HG02885 (cell line): ENCODE measurements around the gene INPP5D.

Experiments
- ATAC-seq: cut with Tn5 transposase; IDR thresholded peaks from one replicate; pipeline ENCODE4 v1.9.1; 2021; ENCODE audit warnings: mild to moderate bottlenecking; ENCODE audit not compliant: unreplicated experiment, poor library complexity

Gene INPP5D

GRCh38 chr2:233068762-233069418 lies 8.7 kb downstream of the INPP5D start:
- no peak for ATAC-seq

GRCh38 chr2:233072838-233073237 lies 12.7 kb downstream of the INPP5D start:
- no peak for ATAC-seq

DNA sequence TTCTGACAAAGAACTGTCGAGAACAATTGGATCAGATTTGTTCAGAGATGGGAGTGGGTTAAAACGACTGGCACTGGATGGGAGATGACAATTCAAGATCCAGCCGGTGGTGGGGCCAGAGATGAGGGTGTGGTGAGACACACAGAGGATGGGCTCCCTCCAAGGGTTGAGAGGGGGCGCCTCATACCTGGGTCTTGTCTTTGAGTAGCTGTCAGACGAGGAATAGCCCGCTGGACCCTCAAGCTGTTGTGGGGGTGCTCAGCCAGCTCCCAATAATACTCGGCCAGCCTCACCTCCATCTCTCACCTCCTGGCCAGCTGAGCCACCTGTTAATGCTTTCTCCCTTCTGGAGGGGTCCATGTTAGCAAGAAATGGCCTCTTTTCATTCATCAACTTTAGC lies 14.0 kb downstream of the INPP5D start:
- ATAC-seq: no peak

GRCh38 chr2:233075141-233075965 lies 15.2 kb downstream of the INPP5D start:
- ATAC-seq: peak; percentile 26

- peak; percentile 62 for ATAC-seq
Observed at GRCh38 chr2:233075966-233076339, 15.8 kb downstream of the INPP5D start.

DNA sequence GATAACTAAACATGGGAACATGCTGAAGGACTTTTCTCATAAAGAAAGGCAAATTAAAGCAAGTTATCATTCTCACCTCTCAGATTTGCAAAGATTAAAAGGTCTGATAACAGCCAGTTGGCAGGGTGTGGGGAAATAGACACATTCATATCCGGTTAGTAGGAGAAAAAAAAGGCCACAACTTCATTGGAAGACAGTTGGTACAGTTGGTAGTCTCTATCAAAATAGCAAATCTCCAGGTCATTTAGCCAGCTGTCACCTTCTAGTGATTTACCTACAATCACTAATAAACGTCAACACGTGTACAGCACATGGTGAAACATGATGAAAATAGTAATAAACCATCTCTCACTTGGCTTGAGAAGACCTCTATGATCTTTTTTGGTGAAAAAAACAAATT lies 16.6 kb downstream of the INPP5D start:
- ATAC-seq: no peak

DNA sequence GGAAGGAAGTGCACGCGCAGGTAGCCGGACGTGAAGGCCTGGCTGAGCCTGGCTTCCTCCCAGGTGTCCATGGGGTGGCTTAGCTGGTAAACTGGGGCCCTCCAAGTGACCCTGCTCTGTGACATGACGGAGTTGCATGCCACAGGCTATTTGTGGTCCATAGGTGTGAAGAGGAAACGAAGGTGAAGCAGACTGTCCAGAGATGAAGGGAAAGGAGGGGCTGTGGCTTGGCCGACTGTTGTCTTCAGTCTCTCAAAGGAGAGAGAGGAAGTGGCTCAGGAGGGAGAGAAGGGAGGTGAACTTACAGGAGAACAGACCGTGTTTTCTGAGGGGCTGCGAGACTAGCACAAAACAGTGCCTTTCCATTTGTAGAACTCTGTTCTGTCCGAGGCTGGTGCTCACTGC lies 19.3 kb downstream of the INPP5D start:
- ATAC-seq: peak; percentile 37

- no peak for ATAC-seq
Observed at GRCh38 chr2:233079953-233080835, 20.1 kb downstream of the INPP5D start.

DNA sequence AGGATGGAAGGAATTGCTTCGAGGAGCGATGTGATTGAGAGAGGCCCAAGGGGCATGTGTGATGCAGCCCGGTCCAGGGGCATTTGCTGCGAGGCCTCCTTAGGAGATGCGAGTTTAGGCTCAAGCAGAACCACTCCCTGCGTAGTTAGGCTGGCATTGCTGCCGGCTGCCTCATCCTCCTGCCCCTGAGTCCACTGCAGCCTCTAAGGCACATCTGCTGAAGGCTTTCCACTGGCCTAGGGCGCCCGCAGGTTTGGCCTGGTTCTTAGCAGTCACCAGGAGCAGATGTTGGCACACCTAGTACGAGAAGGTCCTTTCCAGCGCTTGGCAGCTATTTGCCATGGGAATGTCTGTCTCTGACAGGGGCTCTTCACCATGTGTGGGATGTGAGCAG lies 20.7 kb downstream of the INPP5D start:
- ATAC-seq: no peak

DNA sequence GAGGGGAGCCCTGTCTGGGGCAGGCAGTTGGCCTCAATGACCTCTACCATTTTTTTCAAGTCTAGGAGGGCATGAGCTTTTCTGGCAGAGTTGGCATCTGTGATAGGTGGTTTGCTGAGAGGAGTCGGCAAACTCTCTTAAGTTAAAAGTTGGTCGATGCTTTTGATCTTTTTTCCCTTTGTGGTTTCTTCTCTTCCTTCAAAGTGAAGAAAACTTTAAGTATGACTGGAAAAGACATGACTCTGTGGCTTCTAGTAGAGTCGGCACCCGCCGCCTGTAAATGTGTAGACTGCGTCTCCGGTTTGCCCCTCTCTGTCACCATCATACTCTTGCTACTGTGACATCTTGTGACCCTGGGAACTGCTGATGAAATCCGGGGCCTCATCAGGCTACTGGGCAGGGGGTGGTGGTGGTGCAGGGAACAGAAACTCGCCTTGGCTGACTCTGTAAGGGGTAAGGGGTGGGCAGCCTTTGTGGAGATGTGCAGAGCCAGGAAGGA lies 21.1 kb downstream of the INPP5D start:
- peak; percentile 0 for ATAC-seq

- peak; percentile 5 for ATAC-seq
Observed at GRCh38 chr2:233081731-233082221, 21.6 kb downstream of the INPP5D start.

- ATAC-seq: peak; percentile 55
Observed at GRCh38 chr2:233082222-233082930, 22.2 kb downstream of the INPP5D start.

DNA sequence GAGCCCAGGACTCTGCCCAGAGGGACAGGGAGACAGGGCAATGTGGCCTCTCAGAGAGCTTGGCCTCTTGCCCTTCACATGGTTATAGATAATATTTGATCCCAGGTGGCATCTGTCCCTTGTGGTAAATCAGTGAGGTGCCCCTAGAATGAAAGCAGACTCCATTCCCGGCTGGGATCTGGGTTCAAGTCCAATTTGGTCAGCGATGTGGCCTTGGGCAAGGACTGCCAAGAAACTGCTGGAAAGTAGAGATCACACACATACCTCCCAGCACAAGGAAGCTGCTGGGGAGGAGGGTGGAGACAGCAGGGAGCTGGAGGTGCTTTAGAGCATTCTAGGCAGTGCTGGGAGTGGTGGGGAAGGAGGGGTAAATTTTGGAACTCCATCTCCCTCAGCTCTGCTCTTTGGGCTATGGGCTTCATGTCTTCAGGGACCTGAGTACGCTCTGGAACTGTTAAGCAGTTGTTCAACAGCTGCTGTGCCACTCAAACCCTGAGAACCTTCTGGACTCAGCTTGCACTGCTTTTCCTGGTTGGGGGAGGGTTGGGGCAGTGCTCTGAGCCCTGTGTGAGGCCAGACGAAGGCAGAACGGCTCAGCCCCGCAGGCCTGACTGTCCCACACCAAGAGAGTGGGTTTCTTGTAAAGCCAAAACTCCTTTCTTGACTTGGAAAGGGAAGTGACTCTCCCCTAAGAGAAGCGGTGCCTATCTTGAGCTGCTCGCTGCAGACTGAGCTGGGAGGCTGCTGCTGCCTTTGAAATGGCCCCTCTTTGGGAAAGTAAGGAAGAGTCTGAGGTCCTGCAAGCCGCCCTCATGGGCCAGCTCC lies 23.0 kb downstream of the INPP5D start:
- no peak for ATAC-seq

GRCh38 chr2:233083782-233084181 lies 23.6 kb downstream of the INPP5D start:
- no peak for ATAC-seq

GRCh38 chr2:233084488-233084887 lies 24.3 kb downstream of the INPP5D start:
- ATAC-seq: no peak

DNA sequence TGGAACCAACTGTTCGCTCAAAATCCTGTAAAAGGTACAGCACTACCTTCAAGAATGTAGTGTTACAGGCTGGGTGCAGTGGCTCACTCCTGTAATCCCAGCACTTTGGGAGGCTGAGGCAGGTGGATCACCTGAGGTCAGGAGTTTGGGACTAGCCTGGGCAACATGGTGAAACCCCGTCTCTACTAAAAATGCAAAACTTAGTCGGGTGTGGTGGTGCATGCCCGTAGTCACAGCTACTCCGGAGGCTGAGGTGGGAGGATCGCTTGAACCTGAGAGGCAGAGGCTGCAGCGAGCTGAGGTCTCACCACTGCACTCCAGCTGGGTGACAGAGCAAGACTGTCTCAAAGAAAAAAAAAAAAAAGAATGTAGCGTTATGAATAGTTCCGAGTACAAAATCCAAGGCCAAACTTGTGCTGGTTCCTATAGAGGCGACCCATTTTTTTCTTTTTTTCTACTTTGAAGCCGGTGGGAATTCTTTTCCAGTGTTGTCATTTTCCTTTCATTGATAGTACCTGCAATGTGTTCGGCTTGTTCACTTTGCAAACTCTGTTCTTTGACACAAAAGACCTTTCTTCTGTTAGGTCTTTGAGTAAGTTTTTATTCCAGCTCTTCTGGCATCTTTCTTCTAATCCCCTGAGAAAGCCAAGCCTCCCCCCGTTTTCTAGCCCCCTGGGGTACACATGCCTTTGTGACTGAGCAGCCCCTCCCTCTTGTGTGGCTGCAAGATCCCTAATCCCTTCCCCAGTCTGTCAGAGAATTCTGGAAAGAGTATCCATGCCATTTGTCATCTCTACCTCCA lies 25.1 kb downstream of the INPP5D start:
- no peak for ATAC-seq

DNA sequence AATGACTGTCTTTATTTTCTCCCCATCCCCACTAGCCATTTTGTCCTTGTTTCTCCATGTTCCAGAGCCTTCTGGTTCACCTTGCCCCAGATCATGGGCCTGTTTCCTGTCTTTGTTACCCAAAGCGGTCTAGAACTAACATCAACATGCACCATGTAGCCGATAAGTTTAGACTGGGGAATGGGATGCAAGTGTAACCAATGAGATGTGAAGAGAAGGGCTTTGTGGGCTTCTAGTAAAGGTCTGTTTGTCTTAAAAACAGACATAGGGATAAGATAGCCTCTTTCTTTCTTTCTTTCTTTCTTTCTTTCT lies 25.7 kb downstream of the INPP5D start:
- no peak for ATAC-seq

- ATAC-seq: no peak
Observed at GRCh38 chr2:233087713-233088112, 27.6 kb downstream of the INPP5D start.

GRCh38 chr2:233088972-233089345 lies 28.8 kb downstream of the INPP5D start:
- no peak for ATAC-seq
